H9 (cell line): ENCODE measurements around the gene MYO7A. TPM values are rescaled to one million over a fixed set of nuclear protein-coding genes. Genes with fewer than 3 reads are reported as not detected.

Experiments
- DNase-seq: peaks from one replicate; pipeline ENCODE4 v3.0.0-alpha.2; 2017
- H2AFZ ChIP-seq: one replicate; pipeline ENCODE4 v1.6.1; 2013; ENCODE audit warnings: mild to moderate bottlenecking, low read length, control low read depth, moderate library complexity
- H2AK5ac ChIP-seq: 2 replicates; pipeline ENCODE4 v1.6.1; 2013; ENCODE audit warnings: low read length, control low read depth, mixed read lengths; ENCODE audit not compliant: insufficient read length
- H2BK120ac ChIP-seq: one replicate; pipeline ENCODE4 v1.6.1; 2013; ENCODE audit warnings: low read depth, mild to moderate bottlenecking, low read length, control low read depth, inconsistent platforms; ENCODE audit not compliant: poor library complexity, severe bottlenecking
- H2BK12ac ChIP-seq: 2 replicates; pipeline ENCODE4 v1.6.1; 2013; ENCODE audit warnings: low read length, control low read depth, mixed read lengths, low read depth; ENCODE audit not compliant: insufficient read length
- H2BK15ac ChIP-seq: 2 replicates; pipeline ENCODE4 v1.6.1; 2013; ENCODE audit warnings: low read depth, low read length, control low read depth
- H2BK20ac ChIP-seq: one replicate; pipeline ENCODE4 v1.6.1; 2013; ENCODE audit warnings: low read depth, mild to moderate bottlenecking, low read length, control low read depth, inconsistent platforms; ENCODE audit not compliant: poor library complexity, severe bottlenecking
- H2BK5ac ChIP-seq: 2 replicates; pipeline ENCODE4 v1.6.1; 2013; ENCODE audit warnings: low read length, control low read depth, mixed read lengths; ENCODE audit not compliant: insufficient read length
- H3K14ac ChIP-seq: 2 replicates; pipeline ENCODE4 v1.6.1; 2013; ENCODE audit warnings: low read length, control low read depth; ENCODE audit not compliant: insufficient read depth
- H3K18ac ChIP-seq: 2 replicates; pipeline ENCODE4 v1.6.1; 2013; ENCODE audit warnings: low read depth, mild to moderate bottlenecking, mixed read lengths, low read length, control low read depth; ENCODE audit not compliant: insufficient read length
- H3K23ac ChIP-seq: 2 replicates; pipeline ENCODE4 v1.6.1; 2013; ENCODE audit warnings: low read length, control low read depth, mixed read lengths, low read depth; ENCODE audit not compliant: insufficient read length
- H3K23me2 ChIP-seq: 2 replicates; pipeline ENCODE4 v1.6.1; 2013; ENCODE audit warnings: low read depth, mild to moderate bottlenecking, mixed read lengths, low read length, control low read depth; ENCODE audit not compliant: insufficient read length, poor library complexity, severe bottlenecking
- H3K27ac ChIP-seq: 2 replicates; pipeline ENCODE4 v1.5.1; 2013; ENCODE audit warnings: low read length, control low read depth, mixed read lengths, low read depth; ENCODE audit not compliant: insufficient read length
- H3K27me3 ChIP-seq: 2 replicates; pipeline ENCODE4 v1.6.1; 2013; ENCODE audit warnings: low read length, control low read depth, inconsistent platforms; ENCODE audit not compliant: insufficient read depth
- H3K4ac ChIP-seq: 2 replicates; pipeline ENCODE4 v1.6.1; 2013; ENCODE audit warnings: low read depth, mild to moderate bottlenecking, control low read depth, inconsistent platforms, low read length, moderate library complexity
- H3K4me1 ChIP-seq: 2 replicates; pipeline ENCODE4 v1.6.1; 2013; ENCODE audit warnings: low read length, control low read depth, inconsistent platforms; ENCODE audit not compliant: insufficient read depth
- H3K4me2 ChIP-seq: 2 replicates; pipeline ENCODE4 v1.6.1; 2013; ENCODE audit warnings: low read length, control low read depth, mixed read lengths; ENCODE audit not compliant: insufficient read length, insufficient read depth
- H3K56ac ChIP-seq: 2 replicates; pipeline ENCODE4 v1.6.1; 2013; ENCODE audit warnings: low read depth, mild to moderate bottlenecking, mixed read lengths, low read length, control low read depth; ENCODE audit not compliant: insufficient read length
- H3K79me1 ChIP-seq: 2 replicates; pipeline ENCODE4 v1.6.1; 2013; ENCODE audit warnings: low read depth, mild to moderate bottlenecking, moderate library complexity, low read length, control low read depth, inconsistent platforms; ENCODE audit not compliant: insufficient read depth, poor library complexity, severe bottlenecking
- H3K79me2 ChIP-seq: 2 replicates; pipeline ENCODE4 v1.6.1; 2013; ENCODE audit warnings: low read length, control low read depth, inconsistent platforms; ENCODE audit not compliant: insufficient read depth
- H3K9ac ChIP-seq: 2 replicates; pipeline ENCODE4 v1.6.1; 2013; ENCODE audit warnings: low read length, control low read depth, mixed read lengths; ENCODE audit not compliant: insufficient read length; ENCODE audit errors: extremely low read depth
- H3K9me3 ChIP-seq: one replicate; pipeline ENCODE4 v1.6.1; 2013; ENCODE audit warnings: low read depth, low read length, inconsistent platforms; ENCODE audit not compliant: control insufficient read depth
- H3T11ph ChIP-seq: one replicate; pipeline ENCODE4 v1.6.1; 2013; ENCODE audit warnings: mild to moderate bottlenecking, low read length, control low read depth, inconsistent platforms
- H4K20me1 ChIP-seq: one replicate; pipeline ENCODE4 v1.6.1; 2013; ENCODE audit not compliant: control insufficient read depth, insufficient read length, insufficient read depth
- H4K5ac ChIP-seq: 2 replicates; pipeline ENCODE4 v1.6.1; 2013; ENCODE audit warnings: low read depth, mild to moderate bottlenecking, mixed read lengths, low read length, control low read depth; ENCODE audit not compliant: insufficient read length
- H4K8ac ChIP-seq: replicated peaks from 2 replicates; pipeline ENCODE4 v1.6.1; 2013; ENCODE audit warnings: low read length, control low read depth, mixed read lengths, low read depth; ENCODE audit not compliant: insufficient read length
- H4K91ac ChIP-seq: 2 replicates; pipeline ENCODE4 v1.6.1; 2013; ENCODE audit warnings: low read depth, mild to moderate bottlenecking, moderate library complexity, mixed read lengths, low read length, control low read depth; ENCODE audit not compliant: insufficient read length
- H3K27ac Mint-ChIP-seq, 3 experiments: 2 replicates in 2 of 3; 3 replicates in 1 of 3; pipeline ENCODE4 v1.8.0; 2020 to 2021; ENCODE audit warnings: mixed read lengths in 3 of 3, mild to moderate bottlenecking in 1 of 3, moderate library complexity in 1 of 3
- H3K27me3 Mint-ChIP-seq: 2 replicates; pipeline ENCODE4 v1.8.0; 2021; ENCODE audit warnings: low read depth, mild to moderate bottlenecking, moderate library complexity, mixed read lengths
- H3K36me3 Mint-ChIP-seq, 3 experiments: 2 replicates in 2 of 3; 3 replicates in 1 of 3; pipeline ENCODE4 v1.8.0; 2020 to 2021; ENCODE audit warnings: low read depth in 3 of 3, mixed read lengths in 3 of 3; ENCODE audit not compliant: insufficient read depth in 1 of 3
- H3K4me1 Mint-ChIP-seq, 2 experiments: 2 replicates each; pipeline ENCODE4 v1.8.0; 2020; ENCODE audit warnings: mixed read lengths in 2 of 2
- H3K4me3 Mint-ChIP-seq, 2 experiments: 2 replicates in 1 of 2; 3 replicates in 1 of 2; pipeline ENCODE4 v1.8.0; 2020 to 2021; ENCODE audit warnings: mild to moderate bottlenecking in 2 of 2, mixed read lengths in 2 of 2, moderate library complexity in 1 of 2
- H3K9me3 Mint-ChIP-seq, 2 experiments: 2 replicates in 1 of 2; 3 replicates in 1 of 2; pipeline ENCODE4 v1.8.0; 2020; ENCODE audit warnings: mild to moderate bottlenecking in 2 of 2, mixed read lengths in 2 of 2, moderate library complexity in 1 of 2
- CTCF ChIP-seq: fragments of 200-600 bp; sonication (generic); conservative IDR thresholded peaks from 3 replicates; pipeline ENCODE4 v1.8.0; 2021; ENCODE audit warnings: antibody characterized with exemption, mild to moderate bottlenecking
- WGBS: extraction: QIAGEN DNeasy Blood & Tissue Kit; methylation state at CpG from one replicate; pipeline ENCODE4 v1.1.7; 2013; ENCODE audit warnings: missing lambda C conversion rate, low lambda C conversion rate, mixed read lengths; ENCODE audit not compliant: insufficient read length; ENCODE audit errors: extremely low coverage; 5-methylcytosine and 5-hydroxymethylcytosine counted together
- total RNA-seq: library from RNA; stranded (reverse); gene quantifications from 2 replicates; pipeline ENCODE4 v1.2.1, GENCODE V29; 2021

The MYO7A gene
- total RNA-seq, 1 experiment from 2014 or later: 1.6 TPM

DNA sequence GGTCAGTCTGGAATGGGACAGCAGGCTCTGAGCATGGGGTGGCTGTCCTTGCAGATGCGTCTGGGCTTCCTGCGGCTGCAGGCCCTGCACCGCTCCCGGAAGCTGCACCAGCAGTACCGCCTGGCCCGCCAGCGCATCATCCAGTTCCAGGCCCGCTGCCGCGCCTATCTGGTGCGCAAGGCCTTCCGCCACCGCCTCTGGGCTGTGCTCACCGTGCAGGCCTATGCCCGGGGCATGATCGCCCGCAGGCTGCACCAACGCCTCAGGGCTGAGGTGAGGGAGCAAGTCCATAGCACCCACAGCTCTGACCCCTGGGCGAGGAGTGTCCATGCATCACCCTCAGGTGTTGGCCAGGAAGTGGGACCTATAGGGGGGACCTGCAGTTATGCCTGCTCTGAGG is 51.6 kb downstream of the MYO7A start:
- H3K18ac ChIP-seq: no peak overlapping the region

More for the DNA sequence above, 51.6 kb downstream of the MYO7A start:
- H3K4me1 ChIP-seq: peaks cover 7% of the 10 kb centered on the region; the same call in 1 of the 2 replicates
- H2BK5ac ChIP-seq: no peak overlapping the region
- H3K23ac ChIP-seq: no peak overlapping the region
- Mint-ChIP-seq H3K27me3 (peaks cover 2% of the 10 kb centered on the region), H3K4me1 (peaks cover 21 to 24% of the 10 kb centered on the region in 2 experiments), H3K4me3 (no peak overlapping the region), H3K27ac (no peak overlapping the region; a peak in 1 of 7 replicates), H3K9me3 (no peaks in the 10 kb centered on the region; a peak in 1 of 5 replicates), H3K36me3 (no peaks in the 10 kb centered on the region; a peak in 3 of 7 replicates)
- no peak overlapping the region for H3K14ac ChIP-seq
- H3K79me1 ChIP-seq: no peaks in the 10 kb centered on the region
- no peaks in the 10 kb centered on the region for H3K27me3 ChIP-seq
- no peak overlapping the region for H4K8ac ChIP-seq
- H3K27ac ChIP-seq: no peak overlapping the region
- no peak overlapping the region for H3K9ac ChIP-seq
- H4K91ac ChIP-seq: no peak overlapping the region
- no peaks in the 10 kb centered on the region for H4K20me1 ChIP-seq
- no peaks in the 10 kb centered on the region for H3K79me2 ChIP-seq
- H3K23me2 ChIP-seq: no peaks in the 10 kb centered on the region
- no peak overlapping the region for H3T11ph ChIP-seq
- no peak overlapping the region for H2BK120ac ChIP-seq
- H2AFZ ChIP-seq: no peak overlapping the region
- no peak overlapping the region for H3K56ac ChIP-seq
- H2BK15ac ChIP-seq: no peak overlapping the region
- H2BK20ac ChIP-seq: no peak overlapping the region
- no peak overlapping the region for H4K5ac ChIP-seq
- H3K4ac ChIP-seq: no peak overlapping the region
- no peaks in the 10 kb centered on the region for H3K9me3 ChIP-seq
- WGBS: no CpG with 5 or more reads among the region's 19 CpGs
- no peak overlapping the region for H2AK5ac ChIP-seq
- no peak for DNase-seq
- H3K4me2 ChIP-seq: no peak overlapping the region
- no peak for TF ChIP-seq CTCF
- H2BK12ac ChIP-seq: no peak overlapping the region
